ENCODE data around the gene ZC3H12D.

- TF ChIP-seq ZNF121 (tag by site-specific recombination; IDR thresholded peaks at IDR 0.05) = no peak
- no peak for TF ChIP-seq SP7 (tag by site-specific recombination; IDR thresholded peaks at IDR 0.05)
- TF ChIP-seq ZNF623 (tag by site-specific recombination; IDR thresholded peaks at IDR 0.05) = no peak
- no peak for TF ChIP-seq CTCF (tag by site-specific recombination; IDR thresholded peaks at IDR 0.05)
- no peak for TF ChIP-seq ZNF175 (tag by site-specific recombination; IDR thresholded peaks at IDR 0.05)
- TF ChIP-seq ZNF248 (tag by site-specific recombination; IDR thresholded peaks at IDR 0.05) = no peak
- TF ChIP-seq ZNF610 (tag by site-specific recombination; IDR thresholded peaks at IDR 0.05; ENCODE audit: borderline replicate concordance) = no peak
- TF ChIP-seq ZNF132 (tag by site-specific recombination; IDR thresholded peaks at IDR 0.05; ENCODE audit: borderline replicate concordance) = no peak
Observed at GRCh38 chr6:149445573-149445972, 39.2 kb downstream of the ZC3H12D start.

All from HEK293 (cell line).